H9 (cell line): ENCODE results near the gene PTPRN2. TPM values are rescaled to one million over a fixed set of nuclear protein-coding genes. Genes with fewer than 3 reads are reported as not detected.

Experiments
- DNase-seq: peaks from one replicate; pipeline ENCODE4 v3.0.0-alpha.2; 2017
- H2AFZ ChIP-seq: one replicate; pipeline ENCODE4 v1.6.1; 2013; ENCODE audit warnings: mild to moderate bottlenecking, low read length, control low read depth, moderate library complexity
- H2AK5ac ChIP-seq: 2 replicates; pipeline ENCODE4 v1.6.1; 2013; ENCODE audit warnings: low read length, control low read depth, mixed read lengths; ENCODE audit not compliant: insufficient read length
- H2BK120ac ChIP-seq: one replicate; pipeline ENCODE4 v1.6.1; 2013; ENCODE audit warnings: low read depth, mild to moderate bottlenecking, low read length, control low read depth, inconsistent platforms; ENCODE audit not compliant: poor library complexity, severe bottlenecking
- H2BK12ac ChIP-seq: 2 replicates; pipeline ENCODE4 v1.6.1; 2013; ENCODE audit warnings: low read length, control low read depth, mixed read lengths, low read depth; ENCODE audit not compliant: insufficient read length
- H2BK15ac ChIP-seq: 2 replicates; pipeline ENCODE4 v1.6.1; 2013; ENCODE audit warnings: low read depth, low read length, control low read depth
- H2BK20ac ChIP-seq: one replicate; pipeline ENCODE4 v1.6.1; 2013; ENCODE audit warnings: low read depth, mild to moderate bottlenecking, low read length, control low read depth, inconsistent platforms; ENCODE audit not compliant: poor library complexity, severe bottlenecking
- H2BK5ac ChIP-seq: 2 replicates; pipeline ENCODE4 v1.6.1; 2013; ENCODE audit warnings: low read length, control low read depth, mixed read lengths; ENCODE audit not compliant: insufficient read length
- H3K14ac ChIP-seq: 2 replicates; pipeline ENCODE4 v1.6.1; 2013; ENCODE audit warnings: low read length, control low read depth; ENCODE audit not compliant: insufficient read depth
- H3K18ac ChIP-seq: 2 replicates; pipeline ENCODE4 v1.6.1; 2013; ENCODE audit warnings: low read depth, mild to moderate bottlenecking, mixed read lengths, low read length, control low read depth; ENCODE audit not compliant: insufficient read length
- H3K23ac ChIP-seq: 2 replicates; pipeline ENCODE4 v1.6.1; 2013; ENCODE audit warnings: low read length, control low read depth, mixed read lengths, low read depth; ENCODE audit not compliant: insufficient read length
- H3K23me2 ChIP-seq: 2 replicates; pipeline ENCODE4 v1.6.1; 2013; ENCODE audit warnings: low read depth, mild to moderate bottlenecking, mixed read lengths, low read length, control low read depth; ENCODE audit not compliant: insufficient read length, poor library complexity, severe bottlenecking
- H3K27ac ChIP-seq: 2 replicates; pipeline ENCODE4 v1.5.1; 2013; ENCODE audit warnings: low read length, control low read depth, mixed read lengths, low read depth; ENCODE audit not compliant: insufficient read length
- H3K27me3 ChIP-seq: 2 replicates; pipeline ENCODE4 v1.6.1; 2013; ENCODE audit warnings: low read length, control low read depth, inconsistent platforms; ENCODE audit not compliant: insufficient read depth
- H3K4ac ChIP-seq: 2 replicates; pipeline ENCODE4 v1.6.1; 2013; ENCODE audit warnings: low read depth, mild to moderate bottlenecking, control low read depth, inconsistent platforms, low read length, moderate library complexity
- H3K4me1 ChIP-seq: 2 replicates; pipeline ENCODE4 v1.6.1; 2013; ENCODE audit warnings: low read length, control low read depth, inconsistent platforms; ENCODE audit not compliant: insufficient read depth
- H3K4me2 ChIP-seq: 2 replicates; pipeline ENCODE4 v1.6.1; 2013; ENCODE audit warnings: low read length, control low read depth, mixed read lengths; ENCODE audit not compliant: insufficient read length, insufficient read depth
- H3K56ac ChIP-seq: 2 replicates; pipeline ENCODE4 v1.6.1; 2013; ENCODE audit warnings: low read depth, mild to moderate bottlenecking, mixed read lengths, low read length, control low read depth; ENCODE audit not compliant: insufficient read length
- H3K79me1 ChIP-seq: 2 replicates; pipeline ENCODE4 v1.6.1; 2013; ENCODE audit warnings: low read depth, mild to moderate bottlenecking, moderate library complexity, low read length, control low read depth, inconsistent platforms; ENCODE audit not compliant: insufficient read depth, poor library complexity, severe bottlenecking
- H3K79me2 ChIP-seq: 2 replicates; pipeline ENCODE4 v1.6.1; 2013; ENCODE audit warnings: low read length, control low read depth, inconsistent platforms; ENCODE audit not compliant: insufficient read depth
- H3K9ac ChIP-seq: 2 replicates; pipeline ENCODE4 v1.6.1; 2013; ENCODE audit warnings: low read length, control low read depth, mixed read lengths; ENCODE audit not compliant: insufficient read length; ENCODE audit errors: extremely low read depth
- H3K9me3 ChIP-seq: one replicate; pipeline ENCODE4 v1.6.1; 2013; ENCODE audit warnings: low read depth, low read length, inconsistent platforms; ENCODE audit not compliant: control insufficient read depth
- H3T11ph ChIP-seq: one replicate; pipeline ENCODE4 v1.6.1; 2013; ENCODE audit warnings: mild to moderate bottlenecking, low read length, control low read depth, inconsistent platforms
- H4K20me1 ChIP-seq: one replicate; pipeline ENCODE4 v1.6.1; 2013; ENCODE audit not compliant: control insufficient read depth, insufficient read length, insufficient read depth
- H4K5ac ChIP-seq: 2 replicates; pipeline ENCODE4 v1.6.1; 2013; ENCODE audit warnings: low read depth, mild to moderate bottlenecking, mixed read lengths, low read length, control low read depth; ENCODE audit not compliant: insufficient read length
- H4K8ac ChIP-seq: replicated peaks from 2 replicates; pipeline ENCODE4 v1.6.1; 2013; ENCODE audit warnings: low read length, control low read depth, mixed read lengths, low read depth; ENCODE audit not compliant: insufficient read length
- H4K91ac ChIP-seq: 2 replicates; pipeline ENCODE4 v1.6.1; 2013; ENCODE audit warnings: low read depth, mild to moderate bottlenecking, moderate library complexity, mixed read lengths, low read length, control low read depth; ENCODE audit not compliant: insufficient read length
- H3K27ac Mint-ChIP-seq, 3 experiments: 2 replicates in 2 of 3; 3 replicates in 1 of 3; pipeline ENCODE4 v1.8.0; 2020 to 2021; ENCODE audit warnings: mixed read lengths in 3 of 3, mild to moderate bottlenecking in 1 of 3, moderate library complexity in 1 of 3
- H3K27me3 Mint-ChIP-seq: 2 replicates; pipeline ENCODE4 v1.8.0; 2021; ENCODE audit warnings: low read depth, mild to moderate bottlenecking, moderate library complexity, mixed read lengths
- H3K36me3 Mint-ChIP-seq, 3 experiments: 2 replicates in 2 of 3; 3 replicates in 1 of 3; pipeline ENCODE4 v1.8.0; 2020 to 2021; ENCODE audit warnings: low read depth in 3 of 3, mixed read lengths in 3 of 3; ENCODE audit not compliant: insufficient read depth in 1 of 3
- H3K4me1 Mint-ChIP-seq, 2 experiments: 2 replicates each; pipeline ENCODE4 v1.8.0; 2020; ENCODE audit warnings: mixed read lengths in 2 of 2
- H3K4me3 Mint-ChIP-seq, 2 experiments: 2 replicates in 1 of 2; 3 replicates in 1 of 2; pipeline ENCODE4 v1.8.0; 2020 to 2021; ENCODE audit warnings: mild to moderate bottlenecking in 2 of 2, mixed read lengths in 2 of 2, moderate library complexity in 1 of 2
- H3K9me3 Mint-ChIP-seq, 2 experiments: 2 replicates in 1 of 2; 3 replicates in 1 of 2; pipeline ENCODE4 v1.8.0; 2020; ENCODE audit warnings: mild to moderate bottlenecking in 2 of 2, mixed read lengths in 2 of 2, moderate library complexity in 1 of 2
- WGBS: extraction: QIAGEN DNeasy Blood & Tissue Kit; methylation state at CpG from one replicate; pipeline ENCODE4 v1.1.7; 2013; ENCODE audit warnings: missing lambda C conversion rate, low lambda C conversion rate, mixed read lengths; ENCODE audit not compliant: insufficient read length; ENCODE audit errors: extremely low coverage; 5-methylcytosine and 5-hydroxymethylcytosine counted together
- total RNA-seq: library from RNA; stranded (reverse); gene quantifications from 2 replicates; pipeline ENCODE4 v1.2.1, GENCODE V29; 2021
- TF ChIP-seq, protein P1 (sequence below): fragments of 200-600 bp; sonication (generic); conservative IDR thresholded peaks from 3 replicates; pipeline ENCODE4 v1.8.0; 2021; ENCODE audit warnings: antibody characterized with exemption, mild to moderate bottlenecking

The PTPRN2 gene
- total RNA-seq, 1 experiment from 2014 or later, result 5.2 TPM

DNA sequence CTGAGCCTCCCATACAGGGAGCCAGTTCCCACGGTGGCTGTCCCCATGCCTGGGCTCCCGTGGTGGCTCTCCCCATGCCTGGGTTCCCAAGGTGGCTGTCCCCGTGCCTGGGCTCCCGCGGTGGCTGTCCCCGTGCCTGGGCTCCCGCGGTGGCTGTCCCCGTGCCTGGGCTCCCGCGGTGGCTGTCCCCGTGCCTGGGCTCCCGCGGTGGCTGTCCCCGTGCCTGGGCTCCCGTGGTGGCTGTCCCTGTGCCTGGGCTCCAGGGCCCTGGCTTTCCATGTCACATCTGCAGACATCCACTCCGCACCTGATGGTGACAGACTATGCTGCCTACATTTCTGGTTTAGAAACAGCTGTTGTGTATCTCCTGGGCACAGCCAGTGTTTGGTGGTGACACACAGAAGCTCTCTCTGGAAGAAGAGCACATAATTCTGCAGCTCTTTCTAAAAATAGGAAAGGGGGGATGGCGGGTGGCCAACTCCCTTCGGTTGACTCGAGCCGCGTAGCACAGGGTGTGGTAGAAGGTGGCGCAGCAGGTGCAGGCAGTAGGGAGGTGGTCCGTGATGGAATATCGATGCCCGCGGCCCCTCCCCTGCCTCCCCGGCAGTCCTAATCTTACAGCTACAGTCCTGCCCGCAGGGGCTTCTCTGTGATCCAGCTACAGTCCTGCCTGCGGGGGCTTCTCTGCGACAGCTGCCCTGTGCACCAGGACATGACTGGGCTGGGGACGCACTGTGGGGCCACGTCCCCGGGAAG lies 999.6 kb downstream of the PTPRN2 start:
- Histone ChIP-seq H4K91ac (no peak overlapping the region), H3K23me2 (no peaks in the 10 kb centered on the region), H2AK5ac (no peak overlapping the region), H3K23ac (no peak overlapping the region), H2BK5ac (no peak overlapping the region), H3K4me1 (no peaks in the 10 kb centered on the region), H4K20me1 (no peaks in the 10 kb centered on the region), H3K14ac (no peak overlapping the region; the same call in 1 of the 2 replicates), H3K79me1 (no peaks in the 10 kb centered on the region), H3K79me2 (no peaks in the 10 kb centered on the region), H3K9me3 (no peaks in the 10 kb centered on the region), H2BK15ac (no peak overlapping the region), H2BK120ac (no peak overlapping the region), H2AFZ (no peak overlapping the region), H3K27ac (no peak overlapping the region), H4K8ac (no peak overlapping the region), H2BK20ac (no peak overlapping the region), H3K56ac (no peak overlapping the region), H3K4ac (no peak overlapping the region), H3K4me2 (no peak overlapping the region), H3K27me3 (peaks cover 42% of the 10 kb centered on the region), H3K9ac (no peak overlapping the region), H4K5ac (no peak overlapping the region), H3T11ph (no peak overlapping the region), H3K18ac (no peak overlapping the region), H2BK12ac (no peak overlapping the region)
- no CpG with 5 or more reads among the region's 34 CpGs for WGBS
- peaks cover 0 to 9% of the 10 kb centered on the region in 2 experiments; a peak in 4 of 5 replicates for H3K9me3 Mint-ChIP-seq
- H3K4me3 Mint-ChIP-seq, result no peak overlapping the region
- no peak overlapping the region for H3K27ac Mint-ChIP-seq
- DNase-seq, result no peak
- peaks cover 99% of the 10 kb centered on the region for H3K27me3 Mint-ChIP-seq
- peaks cover 5 to 9% (median 5%) of the 10 kb centered on the region in 3 experiments; a peak in 6 of 7 replicates for H3K36me3 Mint-ChIP-seq
- TF ChIP-seq, protein P1, sequence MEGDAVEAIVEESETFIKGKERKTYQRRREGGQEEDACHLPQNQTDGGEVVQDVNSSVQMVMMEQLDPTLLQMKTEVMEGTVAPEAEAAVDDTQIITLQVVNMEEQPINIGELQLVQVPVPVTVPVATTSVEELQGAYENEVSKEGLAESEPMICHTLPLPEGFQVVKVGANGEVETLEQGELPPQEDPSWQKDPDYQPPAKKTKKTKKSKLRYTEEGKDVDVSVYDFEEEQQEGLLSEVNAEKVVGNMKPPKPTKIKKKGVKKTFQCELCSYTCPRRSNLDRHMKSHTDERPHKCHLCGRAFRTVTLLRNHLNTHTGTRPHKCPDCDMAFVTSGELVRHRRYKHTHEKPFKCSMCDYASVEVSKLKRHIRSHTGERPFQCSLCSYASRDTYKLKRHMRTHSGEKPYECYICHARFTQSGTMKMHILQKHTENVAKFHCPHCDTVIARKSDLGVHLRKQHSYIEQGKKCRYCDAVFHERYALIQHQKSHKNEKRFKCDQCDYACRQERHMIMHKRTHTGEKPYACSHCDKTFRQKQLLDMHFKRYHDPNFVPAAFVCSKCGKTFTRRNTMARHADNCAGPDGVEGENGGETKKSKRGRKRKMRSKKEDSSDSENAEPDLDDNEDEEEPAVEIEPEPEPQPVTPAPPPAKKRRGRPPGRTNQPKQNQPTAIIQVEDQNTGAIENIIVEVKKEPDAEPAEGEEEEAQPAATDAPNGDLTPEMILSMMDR, result no peak
- peaks cover 4 to 8% of the 10 kb centered on the region in 2 experiments for H3K4me1 Mint-ChIP-seq
